Panc1 (cell line): ENCODE measurements around the gene MRPL14.

Source experiments
- SIN3A ChIP-seq: IDR thresholded peaks from 2 replicates; pipeline ENCODE4 v1.6.1; 2012; ENCODE audit warnings: low read depth, mild to moderate bottlenecking, low read length, moderate library complexity, borderline replicate concordance; ENCODE audit not compliant: insufficient read depth
- TF ChIP-seq, protein P1 (sequence below): fragments of 450-650 bp; IDR thresholded peaks from 2 replicates; pipeline ENCODE4 v1.5.1; 2017; ENCODE audit warnings: mild to moderate bottlenecking
- TF ChIP-seq, protein P2 (sequence below), 2 experiments: IDR thresholded peaks; 2 replicates each; pipeline ENCODE4 v1.6.1; 2011 to 2012; ENCODE audit warnings: low read depth in 2 of 2, control low read depth in 1 of 2, low read length in 1 of 2, mild to moderate bottlenecking in 1 of 2, moderate library complexity in 1 of 2; ENCODE audit not compliant: insufficient read depth in 1 of 2

GRCh38 chr6:44126320-44127149 is 717 bp downstream of the MRPL14 start:
- TF ChIP-seq, protein P1, sequence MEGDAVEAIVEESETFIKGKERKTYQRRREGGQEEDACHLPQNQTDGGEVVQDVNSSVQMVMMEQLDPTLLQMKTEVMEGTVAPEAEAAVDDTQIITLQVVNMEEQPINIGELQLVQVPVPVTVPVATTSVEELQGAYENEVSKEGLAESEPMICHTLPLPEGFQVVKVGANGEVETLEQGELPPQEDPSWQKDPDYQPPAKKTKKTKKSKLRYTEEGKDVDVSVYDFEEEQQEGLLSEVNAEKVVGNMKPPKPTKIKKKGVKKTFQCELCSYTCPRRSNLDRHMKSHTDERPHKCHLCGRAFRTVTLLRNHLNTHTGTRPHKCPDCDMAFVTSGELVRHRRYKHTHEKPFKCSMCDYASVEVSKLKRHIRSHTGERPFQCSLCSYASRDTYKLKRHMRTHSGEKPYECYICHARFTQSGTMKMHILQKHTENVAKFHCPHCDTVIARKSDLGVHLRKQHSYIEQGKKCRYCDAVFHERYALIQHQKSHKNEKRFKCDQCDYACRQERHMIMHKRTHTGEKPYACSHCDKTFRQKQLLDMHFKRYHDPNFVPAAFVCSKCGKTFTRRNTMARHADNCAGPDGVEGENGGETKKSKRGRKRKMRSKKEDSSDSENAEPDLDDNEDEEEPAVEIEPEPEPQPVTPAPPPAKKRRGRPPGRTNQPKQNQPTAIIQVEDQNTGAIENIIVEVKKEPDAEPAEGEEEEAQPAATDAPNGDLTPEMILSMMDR: no peak
- no peak; the same call in 1 of the 2 replicates for TF ChIP-seq SIN3A
- TF ChIP-seq, protein P2, sequence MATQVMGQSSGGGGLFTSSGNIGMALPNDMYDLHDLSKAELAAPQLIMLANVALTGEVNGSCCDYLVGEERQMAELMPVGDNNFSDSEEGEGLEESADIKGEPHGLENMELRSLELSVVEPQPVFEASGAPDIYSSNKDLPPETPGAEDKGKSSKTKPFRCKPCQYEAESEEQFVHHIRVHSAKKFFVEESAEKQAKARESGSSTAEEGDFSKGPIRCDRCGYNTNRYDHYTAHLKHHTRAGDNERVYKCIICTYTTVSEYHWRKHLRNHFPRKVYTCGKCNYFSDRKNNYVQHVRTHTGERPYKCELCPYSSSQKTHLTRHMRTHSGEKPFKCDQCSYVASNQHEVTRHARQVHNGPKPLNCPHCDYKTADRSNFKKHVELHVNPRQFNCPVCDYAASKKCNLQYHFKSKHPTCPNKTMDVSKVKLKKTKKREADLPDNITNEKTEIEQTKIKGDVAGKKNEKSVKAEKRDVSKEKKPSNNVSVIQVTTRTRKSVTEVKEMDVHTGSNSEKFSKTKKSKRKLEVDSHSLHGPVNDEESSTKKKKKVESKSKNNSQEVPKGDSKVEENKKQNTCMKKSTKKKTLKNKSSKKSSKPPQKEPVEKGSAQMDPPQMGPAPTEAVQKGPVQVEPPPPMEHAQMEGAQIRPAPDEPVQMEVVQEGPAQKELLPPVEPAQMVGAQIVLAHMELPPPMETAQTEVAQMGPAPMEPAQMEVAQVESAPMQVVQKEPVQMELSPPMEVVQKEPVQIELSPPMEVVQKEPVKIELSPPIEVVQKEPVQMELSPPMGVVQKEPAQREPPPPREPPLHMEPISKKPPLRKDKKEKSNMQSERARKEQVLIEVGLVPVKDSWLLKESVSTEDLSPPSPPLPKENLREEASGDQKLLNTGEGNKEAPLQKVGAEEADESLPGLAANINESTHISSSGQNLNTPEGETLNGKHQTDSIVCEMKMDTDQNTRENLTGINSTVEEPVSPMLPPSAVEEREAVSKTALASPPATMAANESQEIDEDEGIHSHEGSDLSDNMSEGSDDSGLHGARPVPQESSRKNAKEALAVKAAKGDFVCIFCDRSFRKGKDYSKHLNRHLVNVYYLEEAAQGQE (IDR thresholded peaks at IDR 0.05; ENCODE audit: insufficient read depth in 1 of 2, low read depth in 2 of 2, low read length in 1 of 2): no peak
